NCI-H1048 (cell line): ENCODE measurements around the gene FAM149A.

ENCODE experiments used
- DNase-seq: peaks from one replicate; lab custom pipeline; 2025; lab: John Stamatoyannopoulos, UW

FAM149A gene

GRCh38 chr4:186104114-186104889 is at the start of gene FAM149A:
Gene FAM149A, plus strand, starts transcription at chr4:186104704.
- DNase-seq = no peak

- DNase-seq = no peak
These were observed 46.1 kb upstream of the FAM149A start for GRCh38 chr4:186058253-186058979.

- no peak for DNase-seq
These were observed 45.6 kb upstream of the FAM149A start for GRCh38 chr4:186058980-186059316.

GRCh38 chr4:186061921-186062320 is 42.6 kb upstream of the FAM149A start:
- no peak for DNase-seq

- DNase-seq = no peak
These were observed 36.6 kb upstream of the FAM149A start for GRCh38 chr4:186067757-186068385.

- no peak for DNase-seq
These were observed 35.7 kb upstream of the FAM149A start, which contains the start of gene TLR3 for GRCh38 chr4:186068581-186069348. Gene TLR3, plus strand, starts transcription at chr4:186069156. Its CDS starts 7,464 bp downstream, at chr4:186076620.

- DNase-seq = no peak
These were observed 34.8 kb upstream of the FAM149A start for GRCh38 chr4:186069729-186070128.

GRCh38 chr4:186072516-186072915 is 32.0 kb upstream of the FAM149A start:
- no peak for DNase-seq

- no peak for DNase-seq
These were observed 30.3 kb upstream of the FAM149A start for GRCh38 chr4:186074189-186074588.

GRCh38 chr4:186078981-186079638 is 25.4 kb upstream of the FAM149A start:
- no peak for DNase-seq

- no peak for DNase-seq
These were observed 24.8 kb upstream of the FAM149A start for GRCh38 chr4:186079694-186080093.

GRCh38 chr4:186081202-186081807 is 23.2 kb upstream of the FAM149A start:
- DNase-seq = no peak

- no peak for DNase-seq
These were observed 22.3 kb upstream of the FAM149A start for GRCh38 chr4:186082221-186082620.

GRCh38 chr4:186088523-186088922 is 16.0 kb upstream of the FAM149A start:
- no peak for DNase-seq

GRCh38 chr4:186092296-186092695 is 12.2 kb upstream of the FAM149A start:
- no peak for DNase-seq

- no peak for DNase-seq
These were observed 9.1 kb upstream of the FAM149A start for GRCh38 chr4:186095406-186095805.

GRCh38 chr4:186096681-186097165 is 7.8 kb upstream of the FAM149A start:
- DNase-seq = no peak

- DNase-seq = no peak
These were observed 7.1 kb upstream of the FAM149A start for GRCh38 chr4:186097386-186097785.

- no peak for DNase-seq
These were observed 1.6 kb upstream of the FAM149A start for GRCh38 chr4:186102931-186103330.

GRCh38 chr4:186104890-186105646 is 564 bp downstream of the FAM149A start:
- no peak for DNase-seq
